HG03159 (cell line): Measurements from ENCODE around the gene VSTM2L.

Experiments used
- ATAC-seq: cut with Tn5 transposase; IDR thresholded peaks from one replicate; pipeline ENCODE4 v1.9.1; 2021; ENCODE audit warnings: mild to moderate bottlenecking, moderate library complexity; ENCODE audit not compliant: unreplicated experiment

VSTM2L gene

GRCh38 chr20:37899105-37900045 lies 3.6 kb upstream of the VSTM2L start:
- ATAC-seq = no peak

DNA sequence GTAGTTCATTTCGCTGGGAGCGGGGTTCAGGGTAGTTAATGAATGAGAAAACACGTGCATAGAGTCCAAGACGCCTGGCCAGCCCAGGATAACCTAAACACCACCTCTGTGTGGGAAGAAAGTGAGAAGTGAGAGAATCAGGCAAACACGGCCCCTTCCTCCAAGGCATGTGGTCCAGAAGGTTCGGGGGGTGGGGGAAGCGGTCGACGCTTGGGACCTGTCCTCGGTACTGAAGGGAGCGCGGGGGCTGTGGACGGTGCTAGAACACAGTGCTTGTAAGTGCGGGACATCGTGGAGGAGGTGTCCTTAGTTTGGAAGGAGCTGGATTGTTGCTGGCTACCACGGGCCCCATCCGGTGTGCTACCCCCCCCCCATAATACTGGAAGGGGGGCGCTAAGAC lies 1.7 kb upstream of the VSTM2L start:
- no peak for ATAC-seq

DNA sequence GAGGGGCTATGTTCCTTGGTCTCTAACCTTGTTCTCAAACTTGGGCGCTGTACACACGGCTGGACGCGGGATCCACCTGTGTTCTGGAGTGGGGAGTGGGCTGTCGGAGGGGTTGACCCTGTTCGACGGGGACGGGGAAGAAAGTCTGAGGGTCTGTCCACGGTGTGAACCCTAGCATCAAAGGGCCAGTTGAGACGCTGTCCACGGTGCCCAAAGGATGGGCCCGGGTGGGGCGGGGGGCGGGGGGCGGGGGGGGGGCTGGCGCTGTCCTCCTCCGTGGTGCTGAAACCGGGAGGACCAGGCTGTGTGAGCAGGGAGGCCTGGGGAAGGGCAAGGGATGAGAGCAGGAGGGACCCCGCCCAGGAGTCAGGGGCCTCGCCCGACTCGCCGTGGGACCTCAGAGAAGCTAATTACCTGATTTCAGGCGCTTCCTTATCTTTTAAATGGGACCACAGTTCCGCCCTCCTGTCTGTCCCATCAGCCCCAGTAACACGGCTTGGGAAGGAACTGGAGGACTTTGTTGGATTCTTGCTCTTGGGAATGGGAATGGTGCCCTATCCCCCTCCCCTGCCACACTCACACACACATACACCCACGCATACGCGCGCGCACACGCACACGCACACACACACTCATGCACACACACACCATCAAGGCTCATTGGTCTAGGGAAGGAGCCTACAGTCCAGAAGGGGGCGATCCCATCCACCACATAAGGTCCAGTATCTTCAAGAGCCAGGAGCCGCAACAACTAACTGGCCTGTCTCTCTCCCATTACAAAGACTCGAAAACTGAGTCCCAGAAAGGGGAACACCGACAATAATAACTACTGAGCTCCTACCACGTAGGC lies 1.0 kb upstream of the VSTM2L start:
- no peak for ATAC-seq

DNA sequence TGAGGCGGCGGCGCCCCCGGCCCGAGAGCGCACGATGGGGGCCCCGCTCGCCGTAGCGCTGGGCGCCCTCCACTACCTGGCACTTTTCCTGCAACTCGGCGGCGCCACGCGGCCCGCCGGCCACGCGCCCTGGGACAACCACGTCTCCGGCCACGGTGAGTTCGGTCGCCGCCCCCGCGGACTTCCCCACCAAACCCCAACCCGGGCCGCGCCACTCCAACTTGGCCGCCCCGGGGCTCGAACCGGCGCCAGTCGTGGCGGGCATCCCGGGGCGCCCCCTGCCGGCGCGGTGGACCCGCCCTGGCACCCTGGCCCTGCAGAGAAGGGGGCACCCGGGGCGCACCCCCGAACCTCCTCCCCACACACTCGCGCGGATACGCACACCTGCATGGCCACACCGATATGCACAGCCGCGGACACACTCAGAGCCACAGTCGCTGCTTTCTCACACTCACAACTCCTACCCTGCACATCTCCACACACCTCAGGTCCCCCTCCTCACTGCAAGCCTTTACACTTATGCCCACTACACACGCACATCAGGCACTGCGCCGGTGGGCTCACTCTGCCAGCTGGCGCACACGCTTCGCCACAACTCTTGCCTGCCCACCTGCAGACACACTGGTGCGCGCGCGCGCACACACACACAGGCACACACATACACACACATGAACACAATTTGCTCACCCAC lies 535 bp downstream of the VSTM2L start:
- no peak for ATAC-seq

DNA sequence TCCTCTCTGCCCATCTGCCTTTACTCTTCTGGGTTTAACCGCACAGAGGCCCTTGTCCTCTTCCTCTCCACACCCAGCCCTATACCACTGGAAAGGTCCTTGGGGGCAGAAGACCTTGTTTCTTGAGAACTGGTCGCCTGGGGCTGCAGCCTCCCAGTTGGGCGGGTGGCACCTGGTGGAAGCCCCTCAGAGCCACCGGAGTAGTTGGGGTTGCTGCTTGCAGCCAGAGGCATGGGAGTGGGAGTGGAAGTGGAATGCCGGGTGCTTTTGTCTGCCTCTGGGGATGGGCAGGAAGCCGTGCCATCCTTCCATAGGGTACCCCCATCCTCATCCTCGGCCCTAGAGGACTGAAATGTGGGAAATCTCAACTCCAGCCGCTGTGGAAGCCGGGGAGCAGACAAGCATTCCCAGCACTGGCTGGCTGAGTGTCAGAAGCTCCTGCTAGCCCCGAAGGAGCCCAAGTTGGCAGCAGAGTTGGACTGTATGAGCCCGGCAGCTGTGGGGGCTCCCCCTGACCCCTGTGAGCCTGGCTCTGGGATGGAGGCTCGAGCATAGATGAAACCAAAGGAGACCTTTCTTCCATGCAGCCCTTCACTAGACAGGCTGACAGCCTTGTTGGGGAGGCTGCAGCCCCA lies 1.2 kb downstream of the VSTM2L start:
- no peak for ATAC-seq

DNA sequence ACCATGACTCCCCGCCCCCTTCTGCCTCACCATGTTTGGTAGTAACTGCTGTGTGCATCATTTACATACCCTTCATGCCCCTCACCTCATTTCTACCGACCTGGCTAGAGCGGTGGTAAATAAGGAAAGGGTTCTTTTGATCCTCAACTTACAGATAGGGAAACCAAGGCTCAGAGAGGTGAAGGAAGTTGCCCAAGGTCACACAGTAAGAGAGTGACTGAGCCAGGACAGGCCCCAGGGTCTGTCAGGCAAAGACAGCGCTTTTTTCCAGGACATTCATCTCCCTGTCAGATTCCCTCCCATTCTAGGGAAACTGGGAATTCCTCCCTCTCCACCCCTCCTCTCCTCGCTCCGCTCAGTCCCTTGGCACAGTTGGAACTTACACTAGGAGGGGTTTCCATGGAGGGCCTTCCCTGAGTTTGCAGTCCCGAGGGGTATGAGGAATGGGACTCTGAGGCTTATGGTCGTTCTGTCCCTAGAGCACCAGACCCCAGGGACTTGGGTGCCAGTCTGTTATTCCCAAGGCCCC lies 2.0 kb downstream of the VSTM2L start:
- no peak for ATAC-seq

DNA sequence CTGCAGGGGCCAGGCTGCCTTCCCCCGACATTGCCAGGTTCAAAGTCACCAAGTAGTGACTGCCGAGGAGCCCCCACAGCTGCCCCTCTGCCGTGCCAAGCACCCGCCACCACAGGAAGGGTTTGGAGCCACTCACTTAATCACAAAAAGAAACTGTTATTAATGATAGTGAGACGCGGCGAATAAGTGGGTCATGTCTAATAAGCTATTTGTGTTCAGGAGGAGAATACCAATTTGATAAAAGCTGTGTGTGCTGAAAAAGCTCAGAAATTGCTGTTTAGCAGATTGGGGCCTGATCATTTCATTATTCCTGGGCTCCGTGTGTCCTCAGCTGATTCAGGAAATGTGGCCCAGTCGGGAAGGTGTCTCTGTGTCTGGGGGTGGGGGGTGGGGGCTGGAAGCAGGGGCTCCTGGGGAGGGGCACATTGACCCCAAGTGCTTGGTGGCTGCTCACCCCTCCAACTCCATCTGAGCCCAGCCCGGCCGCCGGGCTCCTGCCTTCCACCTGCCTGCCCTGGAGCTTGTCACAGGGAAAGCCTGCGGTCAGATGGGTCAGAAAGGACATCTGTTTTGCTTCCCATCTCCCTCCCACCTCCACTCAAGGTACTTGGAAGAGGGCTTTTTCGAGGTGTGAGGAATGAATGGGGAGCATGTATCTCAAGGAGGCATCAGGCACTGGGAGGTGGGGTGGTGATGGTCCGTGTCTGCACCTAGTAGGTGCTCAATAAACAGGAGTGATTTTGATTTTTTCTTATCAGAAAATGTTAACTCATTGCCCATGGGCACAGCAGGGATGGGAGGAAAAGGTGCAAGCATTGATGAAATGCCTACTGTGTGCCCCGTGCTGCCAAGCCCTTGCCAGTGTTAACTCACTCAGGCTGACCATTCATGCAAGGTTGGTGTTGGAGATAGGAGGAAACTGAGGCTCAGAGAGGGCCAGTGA lies 3.0 kb downstream of the VSTM2L start:
- ATAC-seq = no peak

GRCh38 chr20:37907330-37907676 lies 4.4 kb downstream of the VSTM2L start:
- no peak for ATAC-seq

- no peak for ATAC-seq
Measured at GRCh38 chr20:37907677-37908401, 4.9 kb downstream of the VSTM2L start.

GRCh38 chr20:37911261-37911660 lies 8.3 kb downstream of the VSTM2L start:
- no peak for ATAC-seq

DNA sequence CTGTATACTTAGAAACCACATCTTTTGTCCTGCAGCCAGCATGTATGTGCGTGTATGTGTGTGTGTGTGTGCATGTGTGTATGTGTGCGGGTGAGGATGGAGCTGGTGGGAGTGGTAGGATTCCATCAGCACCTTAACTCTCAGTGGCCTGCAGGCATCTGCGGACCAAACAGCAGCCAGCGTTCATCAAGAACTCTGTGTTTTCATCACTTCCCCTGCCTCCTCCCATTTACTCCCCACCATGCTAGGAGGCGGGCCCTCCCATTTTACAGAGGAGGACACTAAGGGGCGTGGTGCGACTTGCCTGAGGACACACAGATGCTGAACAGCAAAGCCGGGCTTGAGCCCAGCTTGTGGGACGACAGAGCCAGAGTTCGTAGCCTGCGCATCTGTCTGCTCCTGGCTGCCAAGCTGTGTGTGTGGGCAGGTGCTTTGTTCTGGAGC lies 8.9 kb downstream of the VSTM2L start:
- ATAC-seq = no peak

- ATAC-seq = no peak
Measured at GRCh38 chr20:37912874-37913273, 9.9 kb downstream of the VSTM2L start.

GRCh38 chr20:37913567-37914366 lies 10.8 kb downstream of the VSTM2L start:
- ATAC-seq = no peak

- no peak for ATAC-seq
Measured at GRCh38 chr20:37914367-37914671, 11.4 kb downstream of the VSTM2L start.

DNA sequence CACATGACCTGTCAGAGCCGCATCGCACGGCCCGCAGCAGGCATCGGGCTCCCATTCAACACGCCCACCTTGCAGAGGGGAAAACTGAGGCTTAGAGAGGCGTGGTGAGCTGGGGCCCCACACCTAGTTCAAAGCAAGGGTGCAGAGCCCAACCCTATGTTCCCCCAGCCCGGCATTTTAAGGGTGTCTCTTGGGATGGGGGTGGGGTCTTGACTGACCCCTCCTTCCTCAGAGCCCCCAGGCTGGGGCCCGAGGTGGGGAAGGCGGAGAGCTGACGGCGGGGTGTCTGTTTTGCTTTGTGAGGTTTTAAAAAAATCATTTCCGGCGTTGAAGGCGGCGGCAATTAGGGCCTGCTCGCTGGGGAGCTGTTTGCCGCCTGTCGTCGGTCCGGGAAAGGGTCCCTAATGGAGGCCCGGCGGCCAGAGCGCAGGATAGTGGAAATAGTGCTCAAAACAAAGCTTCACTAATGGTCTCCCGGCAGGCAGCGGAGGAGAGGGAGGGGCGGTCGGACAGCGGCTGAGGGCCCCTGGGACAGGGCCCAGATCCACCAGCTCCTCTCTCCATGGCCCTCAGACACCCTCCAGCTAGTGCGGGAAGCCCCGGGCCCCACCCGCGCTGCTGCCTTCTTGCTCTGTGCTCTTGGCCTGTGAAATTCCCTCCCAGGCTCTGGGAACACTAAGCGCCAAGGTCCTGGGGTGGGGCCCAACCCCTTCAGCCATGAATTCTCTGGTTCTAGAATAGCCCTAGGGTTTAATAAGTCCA lies 11.9 kb downstream of the VSTM2L start:
- ATAC-seq = no peak

- ATAC-seq = no peak
Measured at GRCh38 chr20:37915434-37915787, 12.5 kb downstream of the VSTM2L start.

DNA sequence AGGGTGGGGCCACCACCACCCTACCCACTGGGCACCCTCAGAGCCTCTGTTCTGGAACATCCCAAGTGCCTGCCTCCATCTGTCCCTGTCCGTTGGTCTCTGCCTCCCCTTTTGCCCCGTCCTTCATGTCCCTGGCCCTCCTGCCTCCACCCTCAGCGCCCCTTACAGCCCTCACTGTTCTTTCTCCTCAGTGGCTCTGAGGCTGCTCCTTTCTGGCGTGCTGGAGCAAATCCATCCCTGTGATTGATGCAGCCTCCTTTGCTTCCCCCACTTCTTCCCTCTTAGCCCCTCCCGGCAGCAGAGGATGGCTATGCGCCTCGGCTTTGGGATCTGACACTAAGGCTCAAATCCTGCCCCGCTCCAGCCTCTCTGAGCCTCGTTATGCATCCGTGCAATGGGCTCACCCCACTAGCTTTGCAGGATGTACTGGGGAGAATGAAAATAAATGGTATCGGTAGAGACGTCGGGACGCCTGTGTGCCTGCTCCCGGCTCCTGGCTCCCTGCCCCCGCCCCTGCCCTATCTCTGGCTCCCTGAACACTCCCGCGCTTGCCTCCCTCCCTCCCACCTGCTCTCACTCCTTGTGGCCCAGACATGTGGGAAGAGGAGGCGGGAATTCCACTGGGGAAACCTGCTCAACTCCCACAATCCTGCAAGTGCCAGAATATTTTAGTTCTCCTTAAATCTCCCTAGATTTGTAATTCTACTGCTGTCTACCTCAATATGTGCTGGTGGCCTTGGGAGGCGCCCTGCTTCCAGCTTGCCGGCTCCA lies 13.1 kb downstream of the VSTM2L start:
- ATAC-seq = no peak
